ENCODE measurements around the gene FRMD4B.

- TF ChIP-seq CTCF (conservative IDR thresholded peaks at IDR 0.05; ENCODE audit: low read length) (no peak), EZH2phosphoT487 (IDR thresholded peaks at IDR 0.05; ENCODE audit: borderline replicate concordance, low read depth, low read length) (no peak)
Observed at GRCh38 chr3:69283496-69283895, 102.4 kb downstream of the FRMD4B start.

Measured in OCI-LY7 (cell line).